ENCODE results near the gene KCNJ6. TPM values are rescaled to one million over a fixed set of nuclear protein-coding genes. Genes with fewer than 3 reads are reported as not detected.

Gene KCNJ6
- total and polyA plus RNA-seq, 8 donors, result 0.03 to 0.28 (median 0.17) TPM

- Histone ChIP-seq H3K27ac (no peak overlapping the region), H3K36me3 (no peaks in the 10 kb centered on the region), H3K27me3 (peaks cover 0 to 16% of the 10 kb centered on the region in 2 donors), H3K9me3 (no peaks in the 10 kb centered on the region), H3K4me3 (no peak overlapping the region), H3K4me1 (no peaks in the 10 kb centered on the region)
- intact Hi-C loops (cut with DNase I), result no loop called here
- ATAC-seq (no peak), DNase-seq (no peak)
- TF ChIP-seq CTCF (IDR thresholded peaks at IDR 0.05), result no peak
Measured at GRCh38 chr21:37797403-37797802, 118.9 kb downstream of the KCNJ6 start.

GRCh38 chr21:37796011-37796410, 120.2 kb downstream of the KCNJ6 start:
- no peak for TF ChIP-seq CTCF (IDR thresholded peaks at IDR 0.05)
- intact Hi-C loops (cut with DNase I), result no loop called here

GRCh38 chr21:37793660-37794059, 122.6 kb downstream of the KCNJ6 start:
- TF ChIP-seq CTCF (IDR thresholded peaks at IDR 0.05), result no peak
- intact Hi-C loops (cut with DNase I), result no loop called here
- no peaks in the 10 kb centered on the region for H3K4me1 ChIP-seq

More at GRCh38 chr21:37796011-37796410, 120.2 kb downstream of the KCNJ6 start:
- ATAC-seq (no peak), DNase-seq (no peak)
- Histone ChIP-seq H3K4me1 (no peaks in the 10 kb centered on the region), H3K4me3 (no peak overlapping the region), H3K27ac (no peak overlapping the region), H3K9me3 (no peaks in the 10 kb centered on the region), H3K36me3 (no peaks in the 10 kb centered on the region), H3K27me3 (peaks cover 0 to 6% of the 10 kb centered on the region in 2 donors)

GRCh38 chr21:37792046-37792445, 124.2 kb downstream of the KCNJ6 start:
- Histone ChIP-seq H3K27me3 (no peaks in the 10 kb centered on the region), H3K9me3 (no peaks in the 10 kb centered on the region), H3K36me3 (no peaks in the 10 kb centered on the region), H3K4me3 (no peak overlapping the region), H3K27ac (no peak overlapping the region), H3K4me1 (no peaks in the 10 kb centered on the region)
- ATAC-seq (no peak), DNase-seq (no peak)
- TF ChIP-seq CTCF (IDR thresholded peaks at IDR 0.05), result no peak
- intact Hi-C loops (cut with DNase I), result no loop called here

More at GRCh38 chr21:37793660-37794059, 122.6 kb downstream of the KCNJ6 start:
- no peaks in the 10 kb centered on the region for H3K27me3 ChIP-seq
- ATAC-seq (no peak), DNase-seq (no peak)
- no peak overlapping the region for H3K4me3 ChIP-seq
- no peak overlapping the region for H3K27ac ChIP-seq
- H3K36me3 ChIP-seq, result no peaks in the 10 kb centered on the region
- no peaks in the 10 kb centered on the region for H3K9me3 ChIP-seq

- intact Hi-C loops (cut with DNase I), result no loop called here
- Histone ChIP-seq H3K27ac (no peak overlapping the region), H3K9me3 (no peaks in the 10 kb centered on the region), H3K27me3 (no peaks in the 10 kb centered on the region), H3K4me1 (no peaks in the 10 kb centered on the region), H3K36me3 (no peaks in the 10 kb centered on the region), H3K4me3 (no peak overlapping the region)
- ATAC-seq (no peak), DNase-seq (no peak)
- no peak for TF ChIP-seq CTCF (IDR thresholded peaks at IDR 0.05)
Measured at GRCh38 chr21:37790905-37791304, 125.4 kb downstream of the KCNJ6 start.
